Osteocyte (in vitro differentiated cells): ENCODE results near the gene SAV1. TPM values are rescaled to one million over a fixed set of nuclear protein-coding genes. Genes with fewer than 3 reads are reported as not detected.

Experiments
- DNase-seq: peaks from one replicate; pipeline ENCODE4 v3.0.0; 2021; ENCODE audit warnings: mixed read lengths; ENCODE audit not compliant: unreplicated experiment; ENCODE audit errors: extremely low spot score
- H3K27ac Mint-ChIP-seq: one replicate; pipeline ENCODE4 v1.8.0; 2021; ENCODE audit warnings: mild to moderate bottlenecking, mixed read lengths; ENCODE audit not compliant: unreplicated experiment
- H3K27me3 Mint-ChIP-seq: one replicate; pipeline ENCODE4 v1.8.0; 2021; ENCODE audit warnings: mixed read lengths; ENCODE audit not compliant: unreplicated experiment
- H3K36me3 Mint-ChIP-seq: one replicate; pipeline ENCODE4 v1.8.0; 2021; ENCODE audit warnings: mixed read lengths; ENCODE audit not compliant: unreplicated experiment
- H3K4me1 Mint-ChIP-seq: one replicate; pipeline ENCODE4 v1.8.0; 2021; ENCODE audit warnings: mixed read lengths; ENCODE audit not compliant: unreplicated experiment
- H3K4me3 Mint-ChIP-seq: one replicate; pipeline ENCODE4 v1.8.0; 2021; ENCODE audit warnings: mild to moderate bottlenecking, moderate library complexity, mixed read lengths; ENCODE audit not compliant: unreplicated experiment
- H3K9me3 Mint-ChIP-seq: one replicate; pipeline ENCODE4 v1.8.0; 2021; ENCODE audit warnings: mixed read lengths; ENCODE audit not compliant: unreplicated experiment
- total RNA-seq: library from RNA; stranded (reverse); gene quantifications from 2 replicates; pipeline ENCODE4 v1.2.1, GENCODE V29; 2021
- TF ChIP-seq, protein P1 (sequence below): fragments of 200-600 bp; sonication (generic); IDR thresholded peaks from 2 replicates; pipeline ENCODE4 v1.5.0; 2021; ENCODE audit warnings: antibody characterized with exemption, mild to moderate bottlenecking, moderate library complexity

The SAV1 gene
- total RNA-seq, 1 donor from 2014 or later = 47.9 TPM

DNA sequence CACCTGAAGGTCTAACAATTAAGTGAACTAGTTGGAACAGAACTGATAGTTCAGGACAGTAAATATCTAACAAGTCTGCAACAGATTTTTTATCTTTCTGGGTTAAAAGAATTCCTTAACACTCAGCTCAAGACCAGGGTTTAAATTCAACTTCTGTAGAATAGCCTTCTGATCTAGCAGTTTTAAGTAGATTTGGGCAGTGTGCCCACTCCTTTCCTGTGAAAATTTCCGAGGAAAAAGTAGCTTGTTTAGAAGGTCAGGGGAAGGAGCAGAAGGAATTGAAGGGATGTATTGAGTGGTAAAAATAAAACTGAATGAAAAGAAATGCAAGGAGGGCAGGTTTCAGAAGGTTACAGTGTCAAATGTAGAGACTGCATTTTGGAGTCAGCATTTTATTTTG lies 62.3 kb downstream of the SAV1 start:
- H3K4me1 Mint-ChIP-seq = peaks cover 13% of the 10 kb centered on the region
- TF ChIP-seq, protein P1, sequence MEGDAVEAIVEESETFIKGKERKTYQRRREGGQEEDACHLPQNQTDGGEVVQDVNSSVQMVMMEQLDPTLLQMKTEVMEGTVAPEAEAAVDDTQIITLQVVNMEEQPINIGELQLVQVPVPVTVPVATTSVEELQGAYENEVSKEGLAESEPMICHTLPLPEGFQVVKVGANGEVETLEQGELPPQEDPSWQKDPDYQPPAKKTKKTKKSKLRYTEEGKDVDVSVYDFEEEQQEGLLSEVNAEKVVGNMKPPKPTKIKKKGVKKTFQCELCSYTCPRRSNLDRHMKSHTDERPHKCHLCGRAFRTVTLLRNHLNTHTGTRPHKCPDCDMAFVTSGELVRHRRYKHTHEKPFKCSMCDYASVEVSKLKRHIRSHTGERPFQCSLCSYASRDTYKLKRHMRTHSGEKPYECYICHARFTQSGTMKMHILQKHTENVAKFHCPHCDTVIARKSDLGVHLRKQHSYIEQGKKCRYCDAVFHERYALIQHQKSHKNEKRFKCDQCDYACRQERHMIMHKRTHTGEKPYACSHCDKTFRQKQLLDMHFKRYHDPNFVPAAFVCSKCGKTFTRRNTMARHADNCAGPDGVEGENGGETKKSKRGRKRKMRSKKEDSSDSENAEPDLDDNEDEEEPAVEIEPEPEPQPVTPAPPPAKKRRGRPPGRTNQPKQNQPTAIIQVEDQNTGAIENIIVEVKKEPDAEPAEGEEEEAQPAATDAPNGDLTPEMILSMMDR = no peak
- H3K27ac Mint-ChIP-seq = peak overlapping the region; percentile 25
- H3K4me3 Mint-ChIP-seq = no peak overlapping the region
- no peak for DNase-seq
- H3K27me3 Mint-ChIP-seq = no peaks in the 10 kb centered on the region
- no peaks in the 10 kb centered on the region for H3K9me3 Mint-ChIP-seq
- peaks cover 9% of the 10 kb centered on the region for H3K36me3 Mint-ChIP-seq

DNA sequence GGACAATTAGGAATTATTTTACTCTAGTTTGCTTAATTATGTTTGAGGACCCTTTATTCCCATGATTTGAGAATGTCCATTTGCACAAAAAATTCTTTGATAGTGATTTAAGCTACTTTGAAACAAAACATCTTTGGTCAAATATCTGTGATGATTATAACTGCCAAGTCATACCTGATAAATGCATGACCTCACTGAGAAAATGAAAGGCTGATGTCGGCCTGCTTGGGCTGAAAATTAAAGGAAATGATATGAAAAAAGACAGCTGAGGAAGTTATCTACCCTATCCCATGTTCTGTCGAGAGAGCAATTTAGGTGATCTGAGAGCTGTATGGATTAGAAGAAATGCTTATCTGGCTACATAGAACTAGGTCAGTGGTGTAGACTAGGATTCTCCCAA lies 64.5 kb downstream of the SAV1 start:
- no peaks in the 10 kb centered on the region for H3K9me3 Mint-ChIP-seq

GRCh38 chr14:50602035-50602434 lies 66.1 kb downstream of the SAV1 start:
- Mint-ChIP-seq H3K4me1 (peaks cover 14% of the 10 kb centered on the region), H3K27me3 (no peaks in the 10 kb centered on the region), H3K9me3 (no peaks in the 10 kb centered on the region), H3K4me3 (no peak overlapping the region), H3K36me3 (peaks cover 4% of the 10 kb centered on the region), H3K27ac (no peak overlapping the region)
- TF ChIP-seq, protein P1 = no peak
- DNase-seq = no peak

More for the DNA sequence above, 64.5 kb downstream of the SAV1 start:
- TF ChIP-seq, protein P1 = no peak
- H3K4me1 Mint-ChIP-seq = peaks cover 14% of the 10 kb centered on the region
- H3K27me3 Mint-ChIP-seq = no peaks in the 10 kb centered on the region
- H3K27ac Mint-ChIP-seq = no peak overlapping the region
- no peak overlapping the region for H3K4me3 Mint-ChIP-seq
- DNase-seq = no peak
- H3K36me3 Mint-ChIP-seq = peaks cover 5% of the 10 kb centered on the region

GRCh38 chr14:50601394-50601793 lies 66.7 kb downstream of the SAV1 start:
- no peak for DNase-seq
- no peaks in the 10 kb centered on the region for H3K9me3 Mint-ChIP-seq

DNA sequence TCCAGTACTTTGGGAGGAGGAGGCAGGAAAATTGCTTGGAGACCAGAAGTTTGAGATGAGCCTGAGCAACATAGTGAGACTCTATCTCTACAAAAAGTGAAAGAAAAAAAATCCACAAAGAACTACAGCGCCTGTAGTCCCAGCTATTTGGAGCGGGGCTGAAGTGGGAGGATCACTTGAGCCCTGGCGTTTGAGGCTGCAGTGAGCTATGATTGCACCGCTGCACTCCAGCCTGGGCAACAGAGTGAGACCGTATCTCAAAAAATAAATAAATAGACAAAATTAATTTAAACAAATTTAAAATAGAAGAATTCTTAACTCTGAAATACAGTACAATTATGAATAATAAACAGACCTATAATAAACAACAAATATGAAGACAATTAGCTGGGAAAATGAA lies 67.3 kb downstream of the SAV1 start:
- Mint-ChIP-seq H3K4me1 (peaks cover 8% of the 10 kb centered on the region), H3K9me3 (no peaks in the 10 kb centered on the region), H3K27ac (no peak overlapping the region), H3K36me3 (peaks cover 4% of the 10 kb centered on the region), H3K27me3 (no peaks in the 10 kb centered on the region), H3K4me3 (no peak overlapping the region)
- no peak for DNase-seq
- TF ChIP-seq, protein P1 = no peak

More at GRCh38 chr14:50601394-50601793, 66.7 kb downstream of the SAV1 start:
- TF ChIP-seq, protein P1 = no peak
- no peak overlapping the region for H3K4me3 Mint-ChIP-seq
- no peak overlapping the region for H3K27ac Mint-ChIP-seq
- H3K27me3 Mint-ChIP-seq = no peaks in the 10 kb centered on the region
- H3K36me3 Mint-ChIP-seq = peaks cover 4% of the 10 kb centered on the region
- H3K4me1 Mint-ChIP-seq = peaks cover 12% of the 10 kb centered on the region
